CD4-positive, alpha-beta T cell treated with Interleukin-12 subunit alpha and Interleukin-12 subunit beta, for 1 hour (primary cell): ENCODE results near the gene ACD.

Source experiments
- DNase-seq: peaks from one replicate; pipeline ENCODE4 v3.0.0-alpha.2; 2020

Gene ACD

DNA sequence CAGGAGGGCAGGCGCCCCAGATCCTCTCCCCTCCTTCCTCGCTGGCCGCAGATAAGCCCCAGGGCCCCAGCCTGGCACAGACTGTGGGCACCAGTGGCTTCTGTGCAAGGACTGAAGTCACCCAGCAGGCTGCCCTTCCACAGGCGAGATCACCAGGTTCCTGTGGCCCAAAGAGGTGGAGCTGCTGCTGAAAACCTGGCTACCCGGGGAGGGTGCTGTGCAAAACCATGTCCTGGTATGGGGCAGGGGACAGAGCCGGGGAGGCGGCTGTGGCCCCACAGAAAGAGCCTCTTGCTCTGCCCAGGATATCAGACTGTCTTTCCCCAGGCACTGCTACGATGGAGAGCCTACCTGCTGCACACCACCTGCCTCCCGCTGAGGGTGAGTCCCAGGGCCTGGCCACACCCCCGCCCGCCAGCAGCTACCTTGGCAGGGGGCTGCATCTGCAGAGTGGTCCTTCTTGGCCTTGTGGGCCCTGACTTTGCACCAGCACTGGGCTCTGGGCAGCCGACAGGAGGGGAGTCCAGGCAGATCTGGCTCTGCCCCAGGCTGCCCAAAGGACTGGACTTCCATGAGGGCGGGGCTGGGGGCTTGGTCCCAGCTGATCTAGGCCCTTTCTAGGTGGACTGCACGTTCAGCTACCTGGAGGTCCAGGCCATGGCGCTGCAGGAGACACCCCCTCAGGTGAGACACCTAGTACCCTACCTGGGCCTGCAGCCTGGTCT is 14.5 kb downstream of the ACD start:
- DNase-seq, result no peak

GRCh38 chr16:67644038-67644437 is 16.0 kb downstream of the ACD start:
- DNase-seq, result no peak

GRCh38 chr16:67641779-67642708 is 18.0 kb downstream of the ACD start:
- DNase-seq, result no peak

DNA sequence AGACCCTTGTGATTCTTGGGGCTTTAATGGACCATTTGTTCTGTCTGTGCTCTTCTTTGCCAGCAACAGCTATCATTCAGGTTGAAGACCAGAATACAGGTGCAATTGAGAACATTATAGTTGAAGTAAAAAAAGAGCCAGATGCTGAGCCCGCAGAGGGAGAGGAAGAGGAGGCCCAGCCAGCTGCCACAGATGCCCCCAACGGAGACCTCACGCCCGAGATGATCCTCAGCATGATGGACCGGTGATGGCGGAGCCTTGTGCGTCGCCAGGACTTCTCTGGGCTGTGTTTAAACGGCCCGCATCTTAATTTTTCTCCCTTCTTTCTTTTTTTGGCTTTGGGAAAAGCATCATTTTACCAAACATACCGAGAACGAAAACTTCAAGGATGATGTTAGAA is 22.4 kb downstream of the ACD start:
- no peak for DNase-seq

- no peak for DNase-seq
Measured at GRCh38 chr16:67636713-67637112, 23.3 kb downstream of the ACD start.

DNA sequence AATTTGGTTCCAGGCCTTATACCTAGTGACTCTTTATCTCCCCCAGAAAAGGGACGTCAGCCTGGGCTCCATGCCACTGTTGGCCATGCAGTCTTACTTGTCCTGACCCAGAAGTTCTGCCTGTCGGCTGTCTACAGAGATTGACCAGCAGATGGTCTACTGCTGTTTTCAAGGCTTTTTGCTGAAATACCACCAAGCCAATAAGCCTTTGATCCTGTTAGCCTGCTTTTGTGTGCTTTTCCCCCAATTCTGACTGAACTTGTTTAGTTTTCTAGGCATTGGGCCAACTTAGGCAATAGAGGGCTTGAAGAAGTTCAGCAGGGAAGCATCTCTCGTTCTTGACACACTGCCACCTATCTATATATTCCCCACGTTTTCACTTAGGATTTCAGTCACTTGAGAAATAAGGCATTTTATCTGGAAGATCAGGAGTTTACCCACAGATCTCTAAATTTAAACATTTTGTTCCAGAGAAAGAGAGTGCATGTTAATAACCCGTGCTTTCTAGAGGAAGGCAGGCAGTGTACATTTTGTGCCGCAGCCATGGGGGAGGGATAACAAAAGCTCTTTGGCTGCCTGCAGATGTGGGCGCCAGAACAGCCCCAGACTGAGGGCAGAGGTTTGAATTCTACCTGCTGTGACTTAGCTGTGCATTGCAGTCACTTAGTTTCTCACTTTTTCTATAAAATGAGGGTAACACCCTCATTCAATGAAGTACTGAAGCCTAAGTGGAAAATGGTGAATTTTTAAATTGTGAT is 27.5 kb downstream of the ACD start:
- DNase-seq, result no peak

GRCh38 chr16:67628216-67628615 is 31.8 kb downstream of the ACD start:
- DNase-seq, result no peak

- DNase-seq, result no peak
Measured at GRCh38 chr16:67613808-67614207, 46.3 kb downstream of the ACD start.

GRCh38 chr16:67608364-67608763 is 51.7 kb downstream of the ACD start:
- DNase-seq, result no peak
